A549 (cell line): ENCODE data around the gene PVRIG.

Experiments used
- CTCF ChIP-seq: fragments of >200 bp; sonication (Bioruptor Twin); formaldehyde crosslinking; IDR thresholded peaks from 3 replicates; pipeline ENCODE4 v1.5.1; 2016
- FOXS1 ChIP-seq: fragments of 250-450 bp; sonication (Bioruptor Pico); IDR thresholded peaks from 2 replicates; pipeline ENCODE4 v1.5.0; 2020; ENCODE audit warnings: mild to moderate bottlenecking, moderate library complexity
- HOXA7 ChIP-seq: fragments of 250-450 bp; sonication (Bioruptor Pico); IDR thresholded peaks from 2 replicates; pipeline ENCODE4 v1.5.0; 2020; ENCODE audit warnings: mild to moderate bottlenecking, moderate library complexity
- RFX5 ChIP-seq: fragments of 450-650 bp; IDR thresholded peaks from 2 replicates; pipeline ENCODE4 v1.7.1; 2014; ENCODE audit warnings: antibody characterized with exemption, mild to moderate bottlenecking, moderate library complexity
- TP53 ChIP-seq: fragments of 250-450 bp; sonication (Bioruptor Pico); IDR thresholded peaks from 2 replicates; pipeline ENCODE4 v1.5.0; 2021; ENCODE audit warnings: mild to moderate bottlenecking, moderate library complexity

GRCh38 chr7:100219271-100219737, 445 bp upstream of the PVRIG start:
- no peak for TF ChIP-seq RFX5
- no peak for TF ChIP-seq CTCF
- TF ChIP-seq FOXS1, result no peak
- no peak for TF ChIP-seq TP53 (CRISPR knock-in tag)
- no peak for TF ChIP-seq HOXA7 (CRISPR knock-in tag)
